Esophagus mucosa (tissue), 1 donor: ENCODE results near the gene BORCS5. TPM values are rescaled to one million over a fixed set of nuclear protein-coding genes. Genes with fewer than 3 reads are reported as not detected.

Experiments used
- total RNA-seq: library from RNA; stranded (reverse); gene quantifications from one replicate; pipeline ENCODE4 v1.2.4, GENCODE V29; 2023
- donor health status: DM: yes; HTN: yes; CAD: no.

BORCS5 gene
- total RNA-seq, 1 donor from 2014 or later: 17.9 TPM

Other genes with a start within 250 kb of the BORCS5 start
- 12.9 TPM for gene LRP6, start 90.0 kb upstream of the BORCS5 start, total RNA-seq
- gene MANSC1, start 6.8 kb upstream of the BORCS5 start, total RNA-seq: 47.8 TPM
- gene DUSP16, start 205.8 kb downstream of the BORCS5 start, total RNA-seq: 22.3 TPM